C4-2B (cell line): Measurements from ENCODE around the gene EXPH5.

Experiments used
- CTCF ChIP-seq: fragments of 450-650 bp; conservative IDR thresholded peaks from 2 replicates; pipeline ENCODE4 v1.5.1; 2017; ENCODE audit warnings: mild to moderate bottlenecking
- ZFX ChIP-seq: fragments of 450-650 bp; IDR thresholded peaks from 2 replicates; pipeline ENCODE4 v1.6.1; 2017

GRCh38 chr11:108624196-108624925, 30.8 kb upstream of the EXPH5 start:
- TF ChIP-seq CTCF: no peak
- no peak for TF ChIP-seq ZFX
